Measurements from ENCODE around the gene ALDH1A3.

ALDH1A3 gene

DNA sequence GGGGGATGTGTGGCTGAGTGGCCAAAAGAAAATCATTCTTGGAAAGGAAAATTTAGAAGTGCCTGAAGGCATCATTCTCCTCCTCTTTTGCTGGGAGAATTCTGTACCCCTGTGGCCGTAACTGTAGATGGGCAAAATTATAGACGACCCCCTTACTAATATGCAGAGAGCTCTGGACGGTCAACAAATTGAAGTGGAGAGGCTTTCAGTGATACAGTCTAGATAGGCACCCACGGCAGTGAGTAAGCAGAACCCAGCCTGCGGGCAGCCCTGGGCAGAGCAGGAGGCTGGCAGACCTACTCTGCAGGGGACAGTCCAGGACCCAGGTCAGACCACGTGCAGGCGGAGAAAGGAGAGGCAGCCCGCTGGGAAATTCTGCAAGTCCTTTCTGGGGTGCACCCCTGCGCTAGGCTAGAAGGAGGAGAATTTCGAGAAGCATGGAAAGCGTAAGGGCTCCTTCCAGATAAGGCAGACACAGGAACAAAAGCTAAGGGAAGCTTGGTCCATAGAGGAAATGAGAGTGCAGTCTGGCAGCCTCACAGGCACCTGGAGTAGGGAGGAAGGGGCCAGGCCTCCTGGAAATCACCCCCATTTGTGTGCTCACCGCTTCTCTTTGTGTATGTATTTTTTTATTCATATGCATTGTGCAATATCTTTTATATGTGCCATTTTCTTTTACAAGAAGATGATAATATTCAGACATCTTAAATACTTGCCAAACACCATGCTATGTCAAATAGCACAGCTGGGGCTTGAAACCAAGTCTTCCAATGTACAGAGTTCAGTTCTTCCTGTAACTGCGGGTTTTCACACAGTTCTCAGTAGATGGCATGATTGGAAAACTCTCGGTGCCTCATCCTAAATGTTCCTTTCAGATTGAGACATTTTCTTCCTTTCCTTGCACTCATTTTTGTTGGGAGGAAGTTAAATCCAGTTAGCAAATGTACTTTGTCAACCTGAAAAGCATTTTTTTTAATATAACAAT, 79.7 kb downstream of the ALDH1A3 start:
- Histone ChIP-seq H3K36me3 (no peaks in the 10 kb centered on the region), H3K4me1 (no peaks in the 10 kb centered on the region), H3K4me3 (ENCODE audit: low read depth, low read length) (no peak overlapping the region), H3K9me3 (no peaks in the 10 kb centered on the region), H3K27me3 (peaks cover 38% of the 10 kb centered on the region)
- no peak for TF ChIP-seq CTCF (IDR thresholded peaks at IDR 0.05; ENCODE audit: low read depth, low read length)
- DNase-seq: no peak
